ENCODE results near the gene SSRP1.

DNA sequence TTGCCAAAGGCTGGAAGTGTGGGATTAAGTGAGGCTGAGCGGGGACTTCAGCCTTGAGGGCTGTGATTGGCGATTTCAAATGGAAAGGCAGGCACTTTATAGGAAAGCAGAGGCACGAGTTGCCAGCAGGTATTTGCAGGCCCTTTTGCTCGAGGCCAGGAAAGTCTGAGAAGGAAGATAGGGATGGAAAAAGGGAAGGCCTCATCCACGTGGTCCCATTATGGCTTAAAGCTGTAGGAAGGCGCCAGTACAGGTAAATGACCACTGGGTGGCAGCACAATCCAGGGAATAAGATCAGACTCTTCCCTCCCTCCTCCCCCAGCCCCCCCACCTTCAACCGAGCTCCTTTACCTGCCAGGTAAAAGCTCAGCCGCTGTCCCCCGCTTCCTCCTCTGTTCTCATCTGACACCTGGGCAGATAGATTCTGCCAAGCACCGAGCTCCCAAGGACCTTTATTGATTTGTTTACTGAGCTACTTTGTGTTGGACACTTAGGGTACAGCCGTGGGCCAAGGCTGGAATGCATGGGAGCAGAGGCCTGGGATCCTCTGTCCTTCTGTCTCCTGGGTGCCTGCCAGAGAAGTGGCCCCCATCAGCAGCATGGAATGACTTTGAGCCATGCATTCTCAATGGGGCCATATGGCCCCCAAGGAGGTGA, 10.0 kb upstream of the SSRP1 start:
- TF ChIP-seq TAF1 (IDR thresholded peaks at IDR 0.05; ENCODE audit: borderline replicate concordance, insufficient read depth, low read length), result no peak
- no peak for TF ChIP-seq POLR2AphosphoS5 (IDR thresholded peaks at IDR 0.05; ENCODE audit: low read depth, low read length)
- TF ChIP-seq, protein P1, sequence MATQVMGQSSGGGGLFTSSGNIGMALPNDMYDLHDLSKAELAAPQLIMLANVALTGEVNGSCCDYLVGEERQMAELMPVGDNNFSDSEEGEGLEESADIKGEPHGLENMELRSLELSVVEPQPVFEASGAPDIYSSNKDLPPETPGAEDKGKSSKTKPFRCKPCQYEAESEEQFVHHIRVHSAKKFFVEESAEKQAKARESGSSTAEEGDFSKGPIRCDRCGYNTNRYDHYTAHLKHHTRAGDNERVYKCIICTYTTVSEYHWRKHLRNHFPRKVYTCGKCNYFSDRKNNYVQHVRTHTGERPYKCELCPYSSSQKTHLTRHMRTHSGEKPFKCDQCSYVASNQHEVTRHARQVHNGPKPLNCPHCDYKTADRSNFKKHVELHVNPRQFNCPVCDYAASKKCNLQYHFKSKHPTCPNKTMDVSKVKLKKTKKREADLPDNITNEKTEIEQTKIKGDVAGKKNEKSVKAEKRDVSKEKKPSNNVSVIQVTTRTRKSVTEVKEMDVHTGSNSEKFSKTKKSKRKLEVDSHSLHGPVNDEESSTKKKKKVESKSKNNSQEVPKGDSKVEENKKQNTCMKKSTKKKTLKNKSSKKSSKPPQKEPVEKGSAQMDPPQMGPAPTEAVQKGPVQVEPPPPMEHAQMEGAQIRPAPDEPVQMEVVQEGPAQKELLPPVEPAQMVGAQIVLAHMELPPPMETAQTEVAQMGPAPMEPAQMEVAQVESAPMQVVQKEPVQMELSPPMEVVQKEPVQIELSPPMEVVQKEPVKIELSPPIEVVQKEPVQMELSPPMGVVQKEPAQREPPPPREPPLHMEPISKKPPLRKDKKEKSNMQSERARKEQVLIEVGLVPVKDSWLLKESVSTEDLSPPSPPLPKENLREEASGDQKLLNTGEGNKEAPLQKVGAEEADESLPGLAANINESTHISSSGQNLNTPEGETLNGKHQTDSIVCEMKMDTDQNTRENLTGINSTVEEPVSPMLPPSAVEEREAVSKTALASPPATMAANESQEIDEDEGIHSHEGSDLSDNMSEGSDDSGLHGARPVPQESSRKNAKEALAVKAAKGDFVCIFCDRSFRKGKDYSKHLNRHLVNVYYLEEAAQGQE (IDR thresholded peaks at IDR 0.05; ENCODE audit: insufficient read depth in 1 of 2, low read depth in 2 of 2, low read length in 2 of 2), result no peak

Data from PFSK-1 (cell line).